HG03432 (cell line): ENCODE measurements around the gene WFDC1.
"Not testable (repeated sequence)": the region's sequence is repeated elsewhere in the genome, so short reads cannot be mapped to it uniquely, and the experiment has no call there.

Experiments used
- ATAC-seq: cut with Tn5 transposase; IDR thresholded peaks from one replicate; pipeline ENCODE4 v1.9.1; 2021; ENCODE audit warnings: mild to moderate bottlenecking, moderate library complexity; ENCODE audit not compliant: unreplicated experiment

WFDC1 gene

GRCh38 chr16:84324434-84325262 is 30.0 kb downstream of the WFDC1 start:
- ATAC-seq, result no peak

GRCh38 chr16:84326545-84326944 is 31.9 kb downstream of the WFDC1 start:
- ATAC-seq, result no peak

- ATAC-seq, result no peak
Measured at GRCh38 chr16:84327926-84328505, 33.3 kb downstream of the WFDC1 start.

- ATAC-seq, result no peak
Measured at GRCh38 chr16:84329016-84329415, 34.3 kb downstream of the WFDC1 start.

GRCh38 chr16:84329843-84330684 is 35.4 kb downstream of the WFDC1 start:
- ATAC-seq, result no peak

- no peak for ATAC-seq
Measured at GRCh38 chr16:84330685-84331050, 36.0 kb downstream of the WFDC1 start.

- no peak for ATAC-seq
Measured at GRCh38 chr16:84331998-84332780, 37.5 kb downstream of the WFDC1 start.

GRCh38 chr16:84332975-84333684 is 38.5 kb downstream of the WFDC1 start:
- ATAC-seq, result no peak

GRCh38 chr16:84334058-84334457 is 39.4 kb downstream of the WFDC1 start:
- ATAC-seq, result no peak

GRCh38 chr16:84334482-84334881 is 39.8 kb downstream of the WFDC1 start:
- no peak for ATAC-seq

GRCh38 chr16:84337236-84337635 is 42.6 kb downstream of the WFDC1 start:
- ATAC-seq, result not testable (repeated sequence)

GRCh38 chr16:84339311-84339710 is 44.6 kb downstream of the WFDC1 start:
- no peak for ATAC-seq

GRCh38 chr16:84339766-84340165 is 45.1 kb downstream of the WFDC1 start:
- no peak for ATAC-seq

GRCh38 chr16:84340325-84341040 is 45.8 kb downstream of the WFDC1 start:
- no peak for ATAC-seq

- ATAC-seq, result no peak
Measured at GRCh38 chr16:84341528-84342295, 47.0 kb downstream of the WFDC1 start.

GRCh38 chr16:84343800-84344199 is 49.1 kb downstream of the WFDC1 start:
- ATAC-seq, result not testable (repeated sequence)

- no peak for ATAC-seq
Measured at GRCh38 chr16:84344781-84345180, 50.1 kb downstream of the WFDC1 start.

GRCh38 chr16:84347161-84347560 is 52.5 kb downstream of the WFDC1 start:
- no peak for ATAC-seq

- no peak for ATAC-seq
Measured at GRCh38 chr16:84348386-84348888, 53.8 kb downstream of the WFDC1 start.
